ENCODE measurements around the gene GPC1. TPM values are rescaled to one million over a fixed set of nuclear protein-coding genes. Genes with fewer than 3 reads are reported as not detected.
A peak's percentile ranks its signal among the peaks of the same experiment; 100 is the strongest.

The GPC1 gene
- total and polyA plus RNA-seq, 2 donors (not counting 1 experiment from before 2014, with no cell fraction given) = 147 to 218 TPM

GRCh38 chr2:240391111-240392051 lies 44.1 kb upstream of the GPC1 start:
- Histone ChIP-seq H4K20me1 (ENCODE audit: control insufficient read depth, extremely low read depth, insufficient read depth, low read length) (no peaks in the 10 kb centered on the region), H3K4me2 (ENCODE audit: extremely low read depth, insufficient read depth, low read length) (no peak overlapping the region), H3K9me3 (ENCODE audit: control insufficient read depth, insufficient read depth, low read depth, low read length) (no peaks in the 10 kb centered on the region), H3K79me2 (ENCODE audit: control insufficient read depth, insufficient read depth, low read length) (no peaks in the 10 kb centered on the region), H3K4me3 (replicated peaks in 1 of 4; ENCODE audit: control extremely low read depth in 1 of 4, insufficient read depth in 1 of 4, low read depth in 3 of 4, low read length in 4 of 4) (no peak overlapping the region), H3K36me3 (ENCODE audit: control insufficient read depth, insufficient read depth, low read length) (no peaks in the 10 kb centered on the region), H2AFZ (ENCODE audit: low read length) (no peak overlapping the region), H3K27me3 (ENCODE audit: control insufficient read depth, insufficient read depth, low read length) (no peaks in the 10 kb centered on the region), H3K27ac (ENCODE audit: insufficient read depth, low read length) (no peak overlapping the region), H3K9ac (ENCODE audit: insufficient read depth, low read length) (no peak overlapping the region), H3K4me1 (ENCODE audit: control insufficient read depth, extremely low read depth, insufficient read depth, low read length) (peaks cover 14% of the 10 kb centered on the region)
- DNase-seq (ENCODE audit: low read depth in 2 of 2) = no peak
- TF ChIP-seq CTCF (conservative IDR thresholded peaks at IDR 0.05 in 1 of 2, IDR thresholded peaks at IDR 0.05 in 1 of 2; ENCODE audit: low read depth in 1 of 2, low read length in 2 of 2) = no peak
- no peak for TF ChIP-seq EZH2 (IDR thresholded peaks at IDR 0.05; ENCODE audit: low read length, missing control alignments)

- no peak for DNase-seq (ENCODE audit: low read depth in 2 of 2)
Measured at GRCh38 chr2:240392084-240392947, 43.1 kb upstream of the GPC1 start.

More at GRCh38 chr2:240392084-240392947, 43.1 kb upstream of the GPC1 start:
- TF ChIP-seq CTCF (conservative IDR thresholded peaks at IDR 0.05 in 1 of 2, IDR thresholded peaks at IDR 0.05 in 1 of 2; ENCODE audit: low read depth in 1 of 2, low read length in 2 of 2) = no peak
- TF ChIP-seq EZH2 (IDR thresholded peaks at IDR 0.05; ENCODE audit: low read length, missing control alignments) = no peak
- no peak overlapping the region for H3K9ac ChIP-seq (ENCODE audit: insufficient read depth, low read length)
- H3K27ac ChIP-seq (ENCODE audit: insufficient read depth, low read length) = no peak overlapping the region
- no peaks in the 10 kb centered on the region for H4K20me1 ChIP-seq (ENCODE audit: control insufficient read depth, extremely low read depth, insufficient read depth, low read length)
- peaks cover 14% of the 10 kb centered on the region for H3K4me1 ChIP-seq (ENCODE audit: control insufficient read depth, extremely low read depth, insufficient read depth, low read length)
- H3K4me2 ChIP-seq (ENCODE audit: extremely low read depth, insufficient read depth, low read length) = no peak overlapping the region
- no peaks in the 10 kb centered on the region for H3K9me3 ChIP-seq (ENCODE audit: control insufficient read depth, insufficient read depth, low read depth, low read length)
- H3K79me2 ChIP-seq (ENCODE audit: control insufficient read depth, insufficient read depth, low read length) = no peaks in the 10 kb centered on the region
- no peaks in the 10 kb centered on the region for H3K36me3 ChIP-seq (ENCODE audit: control insufficient read depth, insufficient read depth, low read length)
- H3K4me3 ChIP-seq (replicated peaks in 1 of 4; ENCODE audit: control extremely low read depth in 1 of 4, insufficient read depth in 1 of 4, low read depth in 3 of 4, low read length in 4 of 4) = no peak overlapping the region
- H3K27me3 ChIP-seq (ENCODE audit: control insufficient read depth, insufficient read depth, low read length) = no peaks in the 10 kb centered on the region
- H2AFZ ChIP-seq (ENCODE audit: low read length) = peak overlapping the region; percentile 41

Data from fibroblast of lung (primary cell).